A549 (cell line): ENCODE measurements around the gene DFFB.

Experiments
- BHLHE40 ChIP-seq: IDR thresholded peaks from 2 replicates; pipeline ENCODE4 v1.6.1; 2012; ENCODE audit warnings: low read depth, low read length, inconsistent platforms
- HDAC2 ChIP-seq: fragments of 200-600 bp; sonication (generic); IDR thresholded peaks from 2 replicates; pipeline ENCODE4 v1.6.1; 2016
- MAFK ChIP-seq: fragments of 450-650 bp; IDR thresholded peaks from 2 replicates; pipeline ENCODE4 v1.6.1; 2014; ENCODE audit not compliant: partially characterized antibody
- MYC ChIP-seq: IDR thresholded peaks from 2 replicates; pipeline ENCODE4 v1.6.1; 2012; ENCODE audit warnings: mild to moderate bottlenecking, inconsistent platforms, low read length, improper control_type of control experiment, borderline replicate concordance
- TF ChIP-seq, protein P1 (sequence below): IDR thresholded peaks from 2 replicates; pipeline ENCODE4 v1.6.1; 2012
- TF ChIP-seq, protein P2 (sequence below): fragments of >200 bp; sonication (Bioruptor Twin); formaldehyde crosslinking; IDR thresholded peaks from 3 replicates; pipeline ENCODE4 v1.5.1; 2016

DNA sequence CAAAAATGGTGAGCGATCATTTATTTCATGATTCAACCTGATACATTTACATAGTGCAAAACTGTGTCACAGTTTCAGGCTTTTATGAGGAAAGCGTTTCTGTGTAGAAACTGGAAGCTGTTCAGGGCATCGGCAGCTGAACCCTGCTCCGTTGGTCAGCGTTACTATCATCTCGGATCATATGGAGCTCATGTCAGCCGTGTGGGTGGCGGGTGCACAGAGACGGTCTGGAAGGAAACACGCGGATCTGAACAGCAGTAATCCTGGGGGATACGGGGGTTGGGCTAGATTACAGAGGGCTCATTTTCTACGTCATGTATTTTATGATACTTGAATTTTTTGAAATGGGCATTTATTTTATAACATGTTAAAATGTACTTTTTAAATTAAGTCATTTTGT, 27.7 kb downstream of the DFFB start:
- TF ChIP-seq HDAC2 (no peak), MAFK (no peak), MYC (no peak), BHLHE40 (no peak)
- TF ChIP-seq, protein P1, sequence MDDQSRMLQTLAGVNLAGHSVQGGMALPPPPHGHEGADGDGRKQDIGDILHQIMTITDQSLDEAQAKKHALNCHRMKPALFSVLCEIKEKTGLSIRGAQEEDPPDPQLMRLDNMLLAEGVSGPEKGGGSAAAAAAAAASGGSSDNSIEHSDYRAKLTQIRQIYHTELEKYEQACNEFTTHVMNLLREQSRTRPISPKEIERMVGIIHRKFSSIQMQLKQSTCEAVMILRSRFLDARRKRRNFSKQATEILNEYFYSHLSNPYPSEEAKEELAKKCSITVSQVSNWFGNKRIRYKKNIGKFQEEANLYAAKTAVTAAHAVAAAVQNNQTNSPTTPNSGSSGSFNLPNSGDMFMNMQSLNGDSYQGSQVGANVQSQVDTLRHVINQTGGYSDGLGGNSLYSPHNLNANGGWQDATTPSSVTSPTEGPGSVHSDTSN: no peak
- TF ChIP-seq, protein P2, sequence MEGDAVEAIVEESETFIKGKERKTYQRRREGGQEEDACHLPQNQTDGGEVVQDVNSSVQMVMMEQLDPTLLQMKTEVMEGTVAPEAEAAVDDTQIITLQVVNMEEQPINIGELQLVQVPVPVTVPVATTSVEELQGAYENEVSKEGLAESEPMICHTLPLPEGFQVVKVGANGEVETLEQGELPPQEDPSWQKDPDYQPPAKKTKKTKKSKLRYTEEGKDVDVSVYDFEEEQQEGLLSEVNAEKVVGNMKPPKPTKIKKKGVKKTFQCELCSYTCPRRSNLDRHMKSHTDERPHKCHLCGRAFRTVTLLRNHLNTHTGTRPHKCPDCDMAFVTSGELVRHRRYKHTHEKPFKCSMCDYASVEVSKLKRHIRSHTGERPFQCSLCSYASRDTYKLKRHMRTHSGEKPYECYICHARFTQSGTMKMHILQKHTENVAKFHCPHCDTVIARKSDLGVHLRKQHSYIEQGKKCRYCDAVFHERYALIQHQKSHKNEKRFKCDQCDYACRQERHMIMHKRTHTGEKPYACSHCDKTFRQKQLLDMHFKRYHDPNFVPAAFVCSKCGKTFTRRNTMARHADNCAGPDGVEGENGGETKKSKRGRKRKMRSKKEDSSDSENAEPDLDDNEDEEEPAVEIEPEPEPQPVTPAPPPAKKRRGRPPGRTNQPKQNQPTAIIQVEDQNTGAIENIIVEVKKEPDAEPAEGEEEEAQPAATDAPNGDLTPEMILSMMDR: no peak
